IPS-20b (cell line): ENCODE data around the gene PRELID3B.

Source experiments
- H3K27ac ChIP-seq: one replicate; pipeline ENCODE4 v1.5.1; 2013; ENCODE audit warnings: low read length
- H3K27me3 ChIP-seq: 2 replicates; pipeline ENCODE4 v1.6.1; 2013; ENCODE audit warnings: mild to moderate bottlenecking, low read length, inconsistent platforms; ENCODE audit not compliant: insufficient read depth
- H3K36me3 ChIP-seq: 2 replicates; pipeline ENCODE4 v1.6.1; 2013; ENCODE audit warnings: low read depth, mild to moderate bottlenecking, inconsistent platforms, low read length, moderate library complexity; ENCODE audit not compliant: insufficient read depth
- H3K4me1 ChIP-seq: 2 replicates; pipeline ENCODE4 v1.6.1; 2013; ENCODE audit warnings: mild to moderate bottlenecking, control low read depth, inconsistent platforms, low read length, moderate library complexity; ENCODE audit not compliant: insufficient read depth
- H3K4me3 ChIP-seq: 2 replicates; pipeline ENCODE4 v1.5.1; 2013; ENCODE audit warnings: mild to moderate bottlenecking, low read length, inconsistent platforms
- H3K9ac ChIP-seq: 2 replicates; pipeline ENCODE4 v1.6.1; 2013; ENCODE audit warnings: low read depth, mild to moderate bottlenecking, inconsistent platforms, low read length, moderate library complexity
- H3K9me3 ChIP-seq: 2 replicates; pipeline ENCODE4 v1.6.1; 2013; ENCODE audit warnings: mild to moderate bottlenecking, low read depth, low read length, inconsistent platforms; ENCODE audit not compliant: insufficient read depth

Gene PRELID3B

DNA sequence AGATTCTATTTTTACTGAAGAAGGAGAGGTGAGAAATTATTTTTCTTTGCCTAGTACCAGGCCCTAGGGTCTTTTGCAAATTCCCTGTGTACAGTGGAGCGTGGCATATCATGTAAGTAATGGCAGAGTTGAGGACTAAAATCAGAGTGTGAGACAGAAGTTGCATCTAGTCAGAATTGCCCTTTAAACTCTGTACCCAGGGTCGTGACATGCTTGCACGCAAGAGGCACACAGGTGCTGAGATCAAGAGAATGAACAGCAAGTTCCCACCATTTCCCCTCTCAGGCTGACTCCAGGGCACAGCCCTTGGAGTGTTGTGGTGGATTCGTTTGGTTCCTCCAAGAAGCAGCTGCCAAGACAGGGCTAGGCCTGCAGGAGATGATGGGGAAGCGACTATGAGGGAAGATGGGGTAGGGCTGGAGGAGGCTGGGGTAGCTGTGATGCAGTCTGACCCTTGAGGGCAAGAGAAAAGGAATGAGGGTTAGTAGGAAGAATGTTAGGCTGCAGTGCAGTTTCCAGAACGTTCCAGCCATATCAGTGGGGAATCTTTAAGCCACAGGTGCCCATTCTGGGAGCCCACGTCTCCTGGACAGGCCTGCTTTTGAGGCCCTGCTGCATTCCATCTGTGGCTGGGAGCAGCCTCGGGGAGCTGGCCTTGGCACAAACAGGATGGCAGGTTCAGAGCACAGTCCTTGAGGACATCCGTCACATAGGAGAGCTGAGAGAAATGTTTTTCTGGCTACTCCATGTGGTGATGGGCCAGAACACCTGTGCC is 54.6 kb downstream of the PRELID3B start:
- Histone ChIP-seq H3K4me3 (no peak overlapping the region), H3K36me3 (peaks cover 72% of the 10 kb centered on the region), H3K4me1 (peaks cover 8% of the 10 kb centered on the region), H3K9ac (no peak overlapping the region), H3K27ac (no peak overlapping the region), H3K9me3 (no peaks in the 10 kb centered on the region), H3K27me3 (no peaks in the 10 kb centered on the region)

DNA sequence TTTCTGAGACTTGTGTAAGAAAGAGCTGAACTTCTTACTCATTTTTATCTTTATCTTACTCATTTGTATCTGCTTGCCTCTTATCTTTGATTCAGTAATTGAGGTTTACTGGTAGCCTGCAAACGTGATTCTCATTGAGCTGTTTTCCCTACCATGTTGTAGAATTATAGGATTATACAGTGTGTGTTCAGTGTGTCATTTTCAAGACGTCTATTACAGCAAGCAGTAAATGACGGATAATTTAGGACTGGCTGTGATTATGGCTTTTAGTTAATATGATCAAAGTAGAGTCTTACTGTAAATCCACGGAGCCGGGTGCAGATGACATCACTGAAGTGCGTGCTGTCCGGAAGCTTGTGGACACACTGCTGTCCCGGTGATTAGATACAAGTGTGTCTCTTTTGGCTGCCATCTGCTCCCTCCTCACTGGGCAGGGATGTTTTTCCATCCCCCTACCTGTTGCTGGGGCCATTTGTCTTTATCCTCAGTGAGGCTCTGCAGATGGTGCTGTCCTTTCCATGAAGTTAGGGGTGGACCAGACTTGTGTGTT is 55.5 kb downstream of the PRELID3B start:
- Histone ChIP-seq H3K9me3 (no peaks in the 10 kb centered on the region), H3K4me1 (peaks cover 8% of the 10 kb centered on the region), H3K9ac (no peak overlapping the region), H3K27ac (no peak overlapping the region), H3K27me3 (no peaks in the 10 kb centered on the region), H3K36me3 (peaks cover 63% of the 10 kb centered on the region), H3K4me3 (no peak overlapping the region)

DNA sequence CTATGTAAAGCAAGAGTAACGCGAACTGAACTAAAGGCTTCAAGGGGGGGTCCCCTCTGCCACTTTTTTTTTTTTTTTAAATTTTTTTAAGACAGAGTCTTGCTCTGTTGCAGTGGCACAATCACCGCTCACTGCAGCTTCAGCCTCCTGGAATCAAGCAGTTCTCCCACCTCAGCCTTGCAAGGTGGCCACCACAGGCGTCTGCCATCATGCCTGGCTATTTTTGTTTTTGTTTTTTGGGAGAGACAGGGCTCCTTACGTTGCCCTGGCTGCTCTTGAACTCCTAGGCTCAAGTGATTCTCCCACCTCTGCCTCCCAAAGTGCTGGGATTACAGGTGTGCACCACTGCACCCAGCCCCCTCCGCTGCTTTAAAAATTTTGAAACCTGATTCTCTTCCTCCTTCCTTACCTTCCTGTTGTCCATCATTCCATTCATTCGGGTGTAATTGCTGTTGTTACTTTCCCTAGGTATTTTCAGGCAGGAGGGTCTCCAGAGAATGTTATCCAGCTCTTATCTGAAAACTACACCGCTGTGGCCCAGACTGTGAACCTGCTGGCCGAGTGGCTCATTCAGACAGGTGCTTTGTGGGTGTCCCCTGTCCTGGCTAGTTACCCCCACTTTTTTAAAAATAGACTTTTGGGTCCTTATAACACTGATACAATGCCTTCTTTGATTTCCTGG is 56.2 kb downstream of the PRELID3B start:
- H3K36me3 ChIP-seq: peaks cover 57% of the 10 kb centered on the region
- H3K27me3 ChIP-seq: no peaks in the 10 kb centered on the region
- H3K9me3 ChIP-seq: no peaks in the 10 kb centered on the region
- H3K27ac ChIP-seq: no peak overlapping the region
- H3K4me3 ChIP-seq: no peak overlapping the region
- peaks cover 8% of the 10 kb centered on the region for H3K4me1 ChIP-seq
- H3K9ac ChIP-seq: no peak overlapping the region

DNA sequence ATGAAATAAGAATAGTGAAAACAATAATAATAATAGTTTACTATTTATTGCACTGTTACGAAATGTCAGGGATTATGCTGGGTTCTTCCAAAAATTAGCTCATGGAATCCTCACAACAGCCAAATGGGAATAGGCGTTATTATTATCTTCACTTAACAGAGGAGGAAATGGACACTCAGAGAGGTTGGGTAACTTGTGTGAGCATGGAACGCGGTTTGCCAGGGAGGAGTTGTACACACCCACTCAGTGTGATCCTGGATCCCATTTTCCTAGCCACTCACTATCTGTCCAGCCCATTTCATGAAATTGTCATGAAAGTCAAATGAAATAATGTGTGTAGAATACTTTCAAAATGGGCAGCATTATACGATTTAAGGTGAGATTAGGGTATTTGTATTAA is 56.9 kb downstream of the PRELID3B start:
- H3K36me3 ChIP-seq: peaks cover 49% of the 10 kb centered on the region
- H3K27ac ChIP-seq: no peak overlapping the region
- no peak overlapping the region for H3K4me3 ChIP-seq
- H3K9me3 ChIP-seq: no peaks in the 10 kb centered on the region
- H3K9ac ChIP-seq: no peak overlapping the region
- H3K27me3 ChIP-seq: no peaks in the 10 kb centered on the region
- peaks cover 8% of the 10 kb centered on the region for H3K4me1 ChIP-seq

DNA sequence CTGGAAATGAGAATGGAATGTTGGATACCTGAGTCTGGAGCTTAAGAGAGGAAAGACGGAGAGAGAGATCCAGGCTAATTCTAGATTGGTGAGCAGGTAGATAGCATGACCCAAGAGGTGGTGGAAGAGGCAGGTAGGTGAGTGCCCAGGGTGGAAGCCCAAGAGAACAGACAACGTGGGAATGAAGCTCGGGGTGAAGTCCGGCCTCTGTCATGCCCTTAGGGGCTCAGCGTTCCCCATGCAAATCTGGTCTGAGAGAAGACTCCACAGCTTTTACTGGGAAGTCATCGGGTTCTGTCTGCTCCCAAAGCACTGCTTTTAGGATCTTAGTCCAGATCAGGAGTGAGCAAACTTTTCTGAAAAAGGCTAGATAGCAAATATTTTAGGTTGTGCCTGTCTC is 57.9 kb downstream of the PRELID3B start:
- H3K36me3 ChIP-seq: peaks cover 40% of the 10 kb centered on the region
- no peaks in the 10 kb centered on the region; the same call in 1 of the 2 replicates for H3K27me3 ChIP-seq
- no peak overlapping the region for H3K9ac ChIP-seq
- H3K4me1 ChIP-seq: peaks cover 8% of the 10 kb centered on the region
- H3K27ac ChIP-seq: no peak overlapping the region
- no peak overlapping the region for H3K4me3 ChIP-seq
- no peaks in the 10 kb centered on the region for H3K9me3 ChIP-seq
